ENCODE measurements around the gene TMEM259. TPM values are rescaled to one million over a fixed set of nuclear protein-coding genes. Genes with fewer than 3 reads are reported as not detected.
A peak's percentile ranks its signal among the peaks of the same experiment; 100 is the strongest.

Gene TMEM259
- total and polyA plus RNA-seq, 9 of the 15 experiments (the other 6 are each of a cell fraction or from before 2014, with no cell fraction given) = 0.52 to 231 (median 63.6) TPM

GRCh38 chr19:1039646-1040475 lies 18.9 kb upstream of the TMEM259 start, which contains the start of gene ABCA7 (continued):
- no peak for TF ChIP-seq CHAMP1 (IDR thresholded peaks at IDR 0.05)
- TF ChIP-seq ATF6 (CRISPR knock-in tag; IDR thresholded peaks at IDR 0.05) = no peak
- no peak for TF ChIP-seq BACH1 (tag; IDR thresholded peaks at IDR 0.05)
- TF ChIP-seq POLR2G (IDR thresholded peaks at IDR 0.05; ENCODE audit: low read depth, low read length) = peak; percentile 87
- TF ChIP-seq PURB (CRISPR knock-in tag; IDR thresholded peaks at IDR 0.05; ENCODE audit: low read depth) = no peak
- TF ChIP-seq SAFB2 (IDR thresholded peaks at IDR 0.05; ENCODE audit: borderline replicate concordance, low read depth, low read length, severe bottlenecking) = no peak
- no peak for TF ChIP-seq SAP30 (IDR thresholded peaks at IDR 0.05; ENCODE audit: borderline replicate concordance, insufficient read depth, low read depth, low read length, poor library complexity, severe bottlenecking)
- TF ChIP-seq ZNF586 (CRISPR knock-in tag; conservative IDR thresholded peaks at IDR 0.05) = no peak
- TF ChIP-seq HIVEP1 (CRISPR knock-in tag; IDR thresholded peaks at IDR 0.05) = no peak
- no peak for TF ChIP-seq ZNF384 (IDR thresholded peaks at IDR 0.05; ENCODE audit: low read depth, low read length)
- no peak for TF ChIP-seq ZNF263 (CRISPR knock-in tag; IDR thresholded peaks at IDR 0.05; ENCODE audit: borderline replicate concordance)
- TF ChIP-seq SNAPC5 (CRISPR knock-in tag; IDR thresholded peaks at IDR 0.05) = no peak
- no peak for TF ChIP-seq ZBTB1 (CRISPR knock-in tag; IDR thresholded peaks at IDR 0.05; ENCODE audit: borderline replicate concordance, low read depth)
- TF ChIP-seq CBFA2T2 (conservative IDR thresholded peaks at IDR 0.05) = no peak
- no peak for TF ChIP-seq ZBTB26 (CRISPR knock-in tag; IDR thresholded peaks at IDR 0.05)
- TF ChIP-seq CXXC5 (CRISPR knock-in tag; IDR thresholded peaks at IDR 0.05) = peak; percentile 97
- peak; percentile 52; the same call in 1 of the 2 replicates for TF ChIP-seq GABPB1 (CRISPR knock-in tag; IDR thresholded peaks at IDR 0.05)
- TF ChIP-seq NFRKB (IDR thresholded peaks at IDR 0.05; ENCODE audit: low read depth) = no peak
- 0 out of 2 replicates have a peak, but pooled peaks have one; percentile 8 for TF ChIP-seq ZBED1 (IDR thresholded peaks at IDR 0.05)
- peak in 1 of 3 experiments; percentile 20 for TF ChIP-seq YY1 (IDR thresholded peaks at IDR 0.05; ENCODE audit: borderline replicate concordance in 1 of 3, control insufficient read depth in 1 of 3, extremely low read depth in 1 of 3, insufficient read depth in 3 of 3, insufficient read length in 1 of 3, insufficient replicate concordance in 2 of 3, low read depth in 1 of 3, low read length in 2 of 3)
- TF ChIP-seq SMAD4 (CRISPR knock-in tag; conservative IDR thresholded peaks at IDR 0.05) = no peak
